Smooth muscle cell (in vitro differentiated cells): ENCODE data around the gene LTBR. TPM values are rescaled to one million over a fixed set of nuclear protein-coding genes. Genes with fewer than 3 reads are reported as not detected.

Experiments
- DNase-seq: peaks from one replicate; lab custom pipeline; 2025; ENCODE audit not compliant: unreplicated experiment; lab: John Stamatoyannopoulos, UW
- H2AFZ ChIP-seq: fragments of 200-600 bp; sonication (generic); 2 replicates; pipeline ENCODE4 v1.6.0; 2016; ENCODE audit warnings: antibody characterized with exemption, low read depth, mild to moderate bottlenecking
- H3F3A ChIP-seq: fragments of 200-600 bp; sonication (generic); 2 replicates; pipeline ENCODE4 v1.6.0; 2017; ENCODE audit warnings: antibody characterized with exemption, low read depth
- H3K27ac ChIP-seq: fragments of 200-600 bp; sonication (generic); 2 replicates; pipeline ENCODE4 v1.5.1; 2016; ENCODE audit warnings: low read depth, mild to moderate bottlenecking
- H3K27me3 ChIP-seq: fragments of 200-600 bp; sonication (generic); 2 replicates; pipeline ENCODE4 v1.6.1; 2016; ENCODE audit warnings: low read depth, mild to moderate bottlenecking
- H3K36me3 ChIP-seq: fragments of 200-600 bp; sonication (generic); 2 replicates; pipeline ENCODE4 v1.5.1; 2016; ENCODE audit warnings: low read depth
- H3K4me1 ChIP-seq: fragments of 200-600 bp; sonication (generic); 2 replicates; pipeline ENCODE4 v1.5.1; 2016; ENCODE audit warnings: low read depth
- H3K4me2 ChIP-seq: fragments of 200-600 bp; sonication (generic); 2 replicates; pipeline ENCODE4 v1.6.0; 2016; ENCODE audit warnings: mild to moderate bottlenecking
- H3K4me3 ChIP-seq: fragments of 200-600 bp; sonication (generic); 2 replicates; pipeline ENCODE4 v1.5.1; 2016; ENCODE audit warnings: mild to moderate bottlenecking
- H3K79me2 ChIP-seq: fragments of 200-600 bp; sonication (generic); 2 replicates; pipeline ENCODE4 v1.6.0; 2016; ENCODE audit warnings: low read depth, mild to moderate bottlenecking
- H3K9ac ChIP-seq: fragments of 200-600 bp; sonication (generic); 2 replicates; pipeline ENCODE4 v1.6.0; 2016; ENCODE audit warnings: low read depth
- H3K9me3 ChIP-seq: fragments of 200-600 bp; sonication (generic); replicated peaks from 2 replicates; pipeline ENCODE4 v1.5.1; 2016; ENCODE audit warnings: low read depth
- H4K20me1 ChIP-seq: fragments of 200-600 bp; sonication (generic); 2 replicates; pipeline ENCODE4 v1.6.0; 2016; ENCODE audit warnings: low read depth
- WGBS: methylation state at CpG from one replicate; pipeline ENCODE4 v1.1.7; 2016; ENCODE audit warnings: low lambda C conversion rate; 5-methylcytosine and 5-hydroxymethylcytosine counted together
- polyA plus RNA-seq: library from polyadenylated mRNA; unstranded; fragments of >200 nt; fragmentation: Nextera tagmentation; extraction: Ambion mirVana; gene quantifications from 2 replicates; pipeline ENCODE4 v1.2.1, GENCODE V29; 2016
- total RNA-seq: library from RNA; depleted of rRNA; stranded (reverse); fragments of >200 nt; gene quantifications from 2 replicates; pipeline ENCODE4 v1.2.3, GENCODE V29; 2014
- TF ChIP-seq, protein P1 (sequence below): fragments of 200-600 bp; sonication (generic); IDR thresholded peaks from 2 replicates; pipeline ENCODE4 v1.5.1; 2017; ENCODE audit warnings: borderline replicate concordance, mild to moderate bottlenecking, antibody characterized with exemption; ENCODE audit not compliant: insufficient read depth, poor library complexity, severe bottlenecking

Gene LTBR
- total RNA-seq (35.1 and 38.3 TPM in 2 replicates), polyA plus RNA-seq (72.9 and 97.8 TPM in 2 replicates)

- H3K4me3 ChIP-seq, result peak within 1 kb of the TSS; percentile 52
- 45% methylated on average over 40 of the region's 62 CpGs for WGBS
Measured at GRCh38 chr12:6383572-6384498, at the start of gene LTBR. LTBR (plus strand) TSS chr12:6384162; CDS start chr12:6384359, 197 bp downstream.

DNA sequence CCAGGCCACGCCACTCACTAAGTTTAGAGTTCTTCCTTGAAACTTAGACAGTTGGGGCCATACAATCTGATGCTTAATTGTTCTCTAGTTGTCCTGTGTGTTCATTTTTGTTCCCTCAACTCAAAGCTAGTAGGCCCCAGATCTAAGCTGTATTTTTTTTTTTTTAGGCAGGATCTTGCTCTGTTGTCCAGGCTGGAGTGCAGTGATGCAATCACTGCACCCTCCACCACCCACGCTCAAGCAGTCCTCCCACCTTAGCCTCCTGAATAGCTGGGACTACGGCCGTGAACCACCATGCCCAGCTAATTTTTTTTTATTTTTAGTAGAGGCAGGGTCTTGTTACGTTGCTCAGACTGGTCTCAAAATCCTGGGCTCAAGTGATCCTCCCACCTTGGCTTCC lies 49.6 kb upstream of the LTBR start:
- Histone ChIP-seq H3K27ac (peak overlapping the region; percentile 98), H3K4me1 (peaks cover 35% of the 10 kb centered on the region), H3K4me3 (no peak overlapping the region), H3K9ac (peak overlapping the region; percentile 87), H3K4me2 (peak overlapping the region; percentile 90), H2AFZ (no peak overlapping the region), H3K27me3 (no peaks in the 10 kb centered on the region), H3K9me3 (no peaks in the 10 kb centered on the region), H3K36me3 (no peaks in the 10 kb centered on the region), H4K20me1 (peaks cover 64% of the 10 kb centered on the region), H3F3A (peaks cover 43% of the 10 kb centered on the region), H3K79me2 (peaks cover 78% of the 10 kb centered on the region)
- TF ChIP-seq, protein P1, sequence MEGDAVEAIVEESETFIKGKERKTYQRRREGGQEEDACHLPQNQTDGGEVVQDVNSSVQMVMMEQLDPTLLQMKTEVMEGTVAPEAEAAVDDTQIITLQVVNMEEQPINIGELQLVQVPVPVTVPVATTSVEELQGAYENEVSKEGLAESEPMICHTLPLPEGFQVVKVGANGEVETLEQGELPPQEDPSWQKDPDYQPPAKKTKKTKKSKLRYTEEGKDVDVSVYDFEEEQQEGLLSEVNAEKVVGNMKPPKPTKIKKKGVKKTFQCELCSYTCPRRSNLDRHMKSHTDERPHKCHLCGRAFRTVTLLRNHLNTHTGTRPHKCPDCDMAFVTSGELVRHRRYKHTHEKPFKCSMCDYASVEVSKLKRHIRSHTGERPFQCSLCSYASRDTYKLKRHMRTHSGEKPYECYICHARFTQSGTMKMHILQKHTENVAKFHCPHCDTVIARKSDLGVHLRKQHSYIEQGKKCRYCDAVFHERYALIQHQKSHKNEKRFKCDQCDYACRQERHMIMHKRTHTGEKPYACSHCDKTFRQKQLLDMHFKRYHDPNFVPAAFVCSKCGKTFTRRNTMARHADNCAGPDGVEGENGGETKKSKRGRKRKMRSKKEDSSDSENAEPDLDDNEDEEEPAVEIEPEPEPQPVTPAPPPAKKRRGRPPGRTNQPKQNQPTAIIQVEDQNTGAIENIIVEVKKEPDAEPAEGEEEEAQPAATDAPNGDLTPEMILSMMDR, result no peak
- 64% methylated on average over 5 of the region's 5 CpGs for WGBS
- no peak for DNase-seq

More at GRCh38 chr12:6383572-6384498, at the start of gene LTBR:
- Histone ChIP-seq H3K27ac (peak within 1 kb of the TSS; percentile 46), H3K4me1 (peaks cover 19% of the 10 kb centered on the region), H3F3A (peaks cover 3% of the 10 kb centered on the region), H2AFZ (peak within 1 kb of the TSS; percentile 83), H3K4me2 (peak within 1 kb of the TSS; percentile 94), H3K9ac (peak within 1 kb of the TSS; percentile 66), H3K79me2 (peaks cover 19% of the 10 kb centered on the region), H3K36me3 (no peaks in the 10 kb centered on the region), H3K9me3 (no peaks in the 10 kb centered on the region), H3K27me3 (no peaks in the 10 kb centered on the region), H4K20me1 (no peaks in the 10 kb centered on the region)
- TF ChIP-seq, protein P1, result no peak
- DNase-seq, result peak; percentile 78

DNA sequence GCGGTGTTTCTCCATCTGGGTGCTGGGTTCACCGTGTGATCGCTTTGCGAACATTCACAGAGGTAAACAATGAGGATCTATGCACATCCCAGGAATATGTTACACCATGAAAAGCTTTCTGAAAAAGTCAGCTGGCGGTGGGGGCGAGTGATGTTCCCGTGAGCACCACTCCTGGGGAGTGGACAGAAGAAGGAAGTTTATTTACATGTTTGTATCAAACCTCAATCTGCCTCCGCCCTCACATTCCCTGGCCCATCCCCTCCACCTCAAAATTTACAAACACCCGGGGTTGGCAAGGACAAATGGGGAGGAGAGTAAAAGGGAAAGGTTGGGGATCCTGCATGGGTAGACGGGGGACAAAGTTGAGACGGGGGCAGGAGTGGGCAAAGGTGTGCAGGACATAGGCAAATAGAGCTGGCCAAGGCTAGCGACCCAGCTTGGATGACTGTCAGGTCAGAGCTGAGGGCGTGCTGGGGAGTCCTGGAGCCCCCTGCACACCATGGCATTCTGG lies 49.0 kb upstream of the LTBR start:
- no peaks in the 10 kb centered on the region for H3K27me3 ChIP-seq
- no peaks in the 10 kb centered on the region for H3K9me3 ChIP-seq
- H3K27ac ChIP-seq, result peak overlapping the region; percentile 98
- WGBS, result 77% methylated on average over 13 of the region's 13 CpGs
- peak overlapping the region; percentile 90 for H3K4me2 ChIP-seq
- DNase-seq, result no peak
- H3K36me3 ChIP-seq, result no peaks in the 10 kb centered on the region
- peaks cover 80% of the 10 kb centered on the region for H3K79me2 ChIP-seq
- peaks cover 35% of the 10 kb centered on the region for H3K4me1 ChIP-seq
- H3F3A ChIP-seq, result peaks cover 47% of the 10 kb centered on the region
- no peak overlapping the region for H2AFZ ChIP-seq
- TF ChIP-seq, protein P1, result no peak
- peaks cover 70% of the 10 kb centered on the region for H4K20me1 ChIP-seq
- peak overlapping the region; percentile 87 for H3K9ac ChIP-seq
- peak overlapping the region; percentile 42 for H3K4me3 ChIP-seq
